ENCODE results near the gene GCNT4.

Gene GCNT4

GRCh38 chr5:75051217-75051751 lies 1.1 kb downstream of the GCNT4 start:
- DNase-seq (ENCODE audit: low read depth in 1 of 2, low spot score in 1 of 2) = no peak

- DNase-seq (ENCODE audit: low read depth in 1 of 2, low spot score in 1 of 2) = no peak
Observed at GRCh38 chr5:75050415-75050814, 1.9 kb downstream of the GCNT4 start.

GRCh38 chr5:75049456-75050351 lies 2.7 kb downstream of the GCNT4 start:
- peak; percentile 27 to 30 for DNase-seq (ENCODE audit: low read depth in 1 of 2, low spot score in 1 of 2)

DNA sequence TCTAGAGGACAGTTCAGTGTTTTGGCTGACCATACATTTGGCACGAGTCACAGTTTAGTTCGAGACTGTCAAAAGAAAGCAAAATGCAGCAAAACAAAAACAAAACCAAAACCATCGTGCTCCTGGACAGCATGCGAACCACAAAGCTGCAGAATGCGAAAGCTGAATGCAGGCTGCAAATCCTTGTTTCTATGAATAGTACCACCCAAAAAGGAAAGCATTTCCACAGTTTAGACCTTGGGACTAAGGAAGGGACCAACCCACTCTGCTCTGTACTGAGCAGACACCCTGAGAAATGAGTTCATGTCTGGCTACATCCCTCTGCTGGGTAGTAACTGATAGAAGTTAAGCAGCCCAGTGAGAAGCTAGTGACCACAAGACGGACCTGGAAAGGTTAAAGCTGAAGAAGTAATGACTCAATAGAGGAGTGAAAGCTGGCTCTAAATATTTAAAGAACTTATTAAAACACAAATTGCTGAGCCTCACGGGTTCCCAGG lies 3.9 kb downstream of the GCNT4 start:
- no peak for DNase-seq (ENCODE audit: low read depth in 1 of 2, low spot score in 1 of 2)

- DNase-seq (ENCODE audit: low read depth in 1 of 2, low spot score in 1 of 2) = no peak
Observed at GRCh38 chr5:75047356-75047755, 5.0 kb downstream of the GCNT4 start.

DNA sequence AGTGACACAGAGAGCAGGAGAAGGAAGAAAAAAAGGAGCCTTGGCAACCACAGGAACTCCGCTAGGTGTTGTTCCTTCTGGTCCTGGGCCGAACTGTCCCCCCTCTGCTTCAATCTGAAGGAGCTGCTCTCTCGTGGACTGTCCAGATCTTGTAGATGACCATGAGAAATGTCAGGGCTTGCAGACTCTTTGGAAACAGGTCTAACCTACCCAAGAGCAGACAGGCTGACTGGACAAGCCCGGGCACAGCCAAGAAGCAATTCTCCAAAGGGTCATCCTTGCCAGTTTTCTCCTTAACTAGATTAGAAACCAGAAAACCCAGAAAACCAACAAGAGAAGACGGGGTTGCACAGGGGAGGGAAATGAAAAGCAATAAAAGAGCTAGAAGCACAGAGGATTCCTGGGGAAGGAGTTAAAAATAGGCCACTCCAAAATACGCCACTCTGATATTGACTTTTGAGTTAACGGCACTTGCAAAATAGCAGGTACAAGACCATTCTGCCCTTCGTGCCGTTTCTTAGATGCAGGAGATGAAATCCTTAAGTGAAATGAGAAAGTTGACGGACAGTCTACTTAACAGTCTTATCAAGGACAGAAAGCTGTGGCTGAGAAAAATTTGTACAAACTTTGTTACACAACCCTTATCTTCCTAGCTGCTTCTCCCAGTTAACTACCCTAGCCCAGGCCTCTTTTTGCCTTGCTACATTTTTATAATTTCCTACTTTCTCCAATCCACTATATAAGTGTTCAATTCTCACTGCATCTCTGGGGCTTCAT lies 5.8 kb downstream of the GCNT4 start:
- DNase-seq (ENCODE audit: low read depth in 1 of 2, low spot score in 1 of 2) = no peak

- DNase-seq (ENCODE audit: low read depth in 1 of 2, low spot score in 1 of 2) = no peak
Observed at GRCh38 chr5:75045071-75045470, 7.3 kb downstream of the GCNT4 start.

DNA sequence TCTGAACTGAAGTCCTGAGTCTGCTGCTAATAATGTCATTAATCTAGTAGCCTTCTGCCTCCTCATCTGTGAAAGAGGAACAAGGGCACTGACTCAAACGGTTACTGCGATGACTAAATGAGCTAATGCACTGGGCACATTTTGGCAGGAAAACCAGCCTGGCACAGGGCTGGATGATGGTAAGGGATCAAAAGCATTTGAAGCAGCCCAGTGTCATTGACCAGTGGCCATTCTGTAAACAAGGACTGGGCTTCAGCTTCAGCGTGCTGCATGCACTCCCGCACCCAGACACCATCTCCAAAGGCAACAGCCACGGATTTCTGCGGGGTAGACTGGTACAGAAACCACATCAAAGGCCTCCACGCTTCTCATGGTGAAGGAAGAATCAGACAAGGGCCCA lies 8.0 kb downstream of the GCNT4 start:
- DNase-seq (ENCODE audit: low read depth in 1 of 2, low spot score in 1 of 2) = no peak

DNA sequence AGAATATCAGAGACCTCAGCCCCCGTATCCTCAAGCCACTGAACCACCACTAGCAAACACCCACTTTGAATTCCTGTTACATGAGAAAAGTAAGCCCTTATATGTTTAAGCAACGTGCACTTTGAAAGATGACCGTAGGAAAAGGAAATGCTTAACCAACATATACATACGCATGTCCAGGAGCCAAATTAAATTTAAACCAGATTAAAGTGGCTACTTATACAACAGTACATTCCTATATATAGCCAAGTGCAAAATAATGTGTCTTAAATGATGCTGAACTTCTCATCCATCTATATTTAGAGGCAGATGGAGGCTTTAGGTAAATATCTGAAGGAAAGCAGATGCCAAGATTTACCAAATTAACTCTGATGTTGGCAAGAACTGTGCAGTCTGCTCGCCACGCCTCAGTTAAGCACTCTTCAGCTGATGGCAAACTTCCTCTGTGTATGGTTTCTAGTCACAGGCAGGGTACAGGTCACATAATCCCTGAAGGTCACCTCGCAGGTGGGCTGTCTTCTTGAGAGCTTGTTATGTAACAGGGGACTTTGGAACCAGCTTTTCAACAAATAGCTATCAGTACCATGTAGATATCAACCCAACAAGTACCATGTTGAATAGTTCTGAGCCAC lies 8.6 kb downstream of the GCNT4 start:
- no peak for DNase-seq (ENCODE audit: low read depth in 1 of 2, low spot score in 1 of 2)

DNA sequence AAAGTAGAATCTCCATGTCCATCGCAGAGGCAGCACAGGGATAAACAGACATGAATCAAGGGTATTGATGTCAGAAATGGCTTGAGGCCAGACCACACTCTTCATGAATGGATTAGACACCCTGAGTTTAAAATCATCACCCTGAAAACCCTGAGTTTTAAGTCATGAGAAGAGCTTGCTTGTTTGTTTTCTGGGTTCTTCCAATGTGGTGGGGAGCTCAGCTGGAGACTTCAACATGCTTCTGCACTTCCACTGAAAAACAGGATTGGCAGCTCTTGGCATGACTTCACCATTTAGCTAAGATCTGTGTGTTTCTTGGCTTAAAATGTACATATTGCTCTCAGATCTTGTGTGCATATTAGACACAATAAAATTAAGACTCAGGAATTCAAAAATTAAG lies 9.8 kb downstream of the GCNT4 start:
- no peak for DNase-seq (ENCODE audit: low read depth in 1 of 2, low spot score in 1 of 2)

DNA sequence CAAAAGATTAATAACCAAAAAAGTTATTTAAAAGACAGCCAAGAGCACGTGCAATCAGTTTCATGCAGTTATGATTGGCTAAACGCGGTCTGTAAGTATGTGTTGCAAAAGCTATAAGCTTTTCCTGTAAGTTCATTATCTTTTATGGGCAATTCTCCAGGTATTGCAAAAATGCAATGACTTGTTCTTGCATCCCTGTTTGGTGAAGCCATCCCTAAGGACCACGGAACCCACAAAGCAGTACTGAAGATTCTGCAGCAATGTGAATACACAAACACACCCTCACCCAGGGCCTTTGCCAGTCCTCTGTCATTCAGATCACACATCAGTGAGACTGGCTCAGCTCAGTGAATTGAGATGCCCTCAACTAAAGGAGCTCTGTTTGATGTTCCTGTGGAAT lies 11.4 kb downstream of the GCNT4 start:
- no peak for DNase-seq (ENCODE audit: low read depth in 1 of 2, low spot score in 1 of 2)

GRCh38 chr5:75037106-75037505 lies 15.3 kb downstream of the GCNT4 start:
- DNase-seq (ENCODE audit: low read depth in 1 of 2, low spot score in 1 of 2) = no peak

DNA sequence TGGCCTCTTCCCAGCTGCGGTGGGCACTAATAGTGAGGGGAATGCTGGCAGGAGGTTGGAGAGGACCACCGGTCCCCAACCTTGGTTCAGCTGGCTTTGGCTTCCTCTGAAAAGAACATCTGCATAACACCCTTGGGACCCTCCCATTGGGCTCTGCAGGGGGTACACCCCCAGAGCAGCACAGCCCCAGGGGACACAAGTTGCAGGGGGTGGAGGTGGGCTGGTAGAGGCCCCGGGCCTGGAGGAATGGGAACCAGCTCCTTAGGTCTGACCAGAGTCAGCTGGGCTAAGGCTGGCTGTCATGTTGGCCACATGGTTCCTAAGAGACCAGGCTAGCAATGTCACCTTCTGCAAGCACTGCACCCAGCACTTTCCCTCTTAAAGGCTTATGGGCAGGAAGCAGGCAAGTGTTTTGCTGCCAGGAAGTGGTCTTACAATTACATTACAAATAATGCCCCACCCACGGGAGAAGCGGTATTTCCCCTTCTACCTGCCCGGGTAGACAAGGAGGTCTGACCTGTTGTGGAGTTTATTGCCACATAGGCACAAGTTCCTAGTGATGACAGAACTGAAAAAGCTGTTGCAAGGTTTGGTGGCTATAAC lies 18.1 kb downstream of the GCNT4 start:
- no peak for DNase-seq (ENCODE audit: low read depth in 1 of 2, low spot score in 1 of 2)

DNA sequence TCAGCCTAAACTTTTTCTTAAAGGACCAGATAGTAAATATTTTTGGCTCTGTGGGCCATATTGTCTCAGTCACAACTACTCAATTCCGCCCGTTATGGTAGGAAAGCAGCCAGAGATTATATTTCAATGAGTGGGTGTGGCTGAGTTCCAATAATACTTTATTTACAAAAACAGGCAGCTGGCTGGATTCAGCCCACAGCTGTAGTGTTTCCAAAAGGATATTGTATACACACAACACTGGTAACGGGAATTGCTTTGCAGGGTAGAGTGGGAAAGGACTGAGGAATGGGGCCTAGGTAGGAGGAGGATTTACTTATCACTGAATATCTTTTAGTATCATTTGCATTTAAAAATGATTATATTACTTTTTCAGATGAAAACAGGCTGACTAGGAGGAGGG lies 21.0 kb downstream of the GCNT4 start:
- no peak for DNase-seq (ENCODE audit: low read depth in 1 of 2, low spot score in 1 of 2)

GRCh38 chr5:75028090-75028489 lies 24.3 kb downstream of the GCNT4 start:
- DNase-seq (ENCODE audit: low read depth in 1 of 2, low spot score in 1 of 2) = no peak

DNA sequence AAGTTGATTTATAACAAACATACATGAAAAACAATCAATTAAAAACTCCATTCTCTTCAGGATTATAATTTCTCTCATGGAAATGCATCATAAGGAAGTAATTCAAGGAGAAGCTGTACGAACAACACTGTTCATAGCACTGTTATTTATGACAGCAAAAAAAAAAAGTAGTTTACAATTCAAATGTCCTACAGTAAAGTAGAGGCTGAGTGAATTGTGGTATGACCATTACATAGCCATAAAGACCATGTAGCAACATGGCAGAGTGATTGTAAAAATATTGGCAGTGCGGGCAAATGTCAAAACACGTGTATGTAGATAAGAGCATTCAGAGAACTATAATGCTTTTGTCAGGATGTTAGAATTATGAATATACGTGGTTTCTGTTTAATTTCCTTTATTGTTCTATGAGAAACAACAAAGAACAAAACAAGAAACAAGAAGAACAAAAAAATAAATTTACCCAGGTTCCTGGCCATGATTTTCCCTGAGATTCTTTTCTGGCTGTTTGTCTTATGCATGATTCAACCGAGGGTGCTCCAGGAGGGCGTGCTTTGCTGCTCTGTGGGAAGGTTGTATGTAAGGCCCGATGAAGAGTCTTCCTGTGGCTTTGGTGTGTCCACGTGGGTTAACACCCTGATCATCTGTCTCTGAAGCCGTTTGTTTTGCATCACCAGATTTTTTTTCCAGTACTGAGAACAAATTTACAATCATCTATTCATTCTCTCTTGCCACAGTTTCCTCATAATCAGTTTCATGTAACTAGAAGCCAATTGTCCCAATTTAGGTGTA lies 28.8 kb downstream of the GCNT4 start:
- DNase-seq (ENCODE audit: low read depth in 1 of 2, low spot score in 1 of 2) = no peak

- no peak for DNase-seq (ENCODE audit: low read depth in 1 of 2, low spot score in 1 of 2)
Observed at GRCh38 chr5:75021800-75022199, 30.6 kb downstream of the GCNT4 start.

GRCh38 chr5:75021219-75021618 lies 31.1 kb downstream of the GCNT4 start:
- no peak for DNase-seq (ENCODE audit: low read depth in 1 of 2, low spot score in 1 of 2)

- DNase-seq (ENCODE audit: low read depth in 1 of 2, low spot score in 1 of 2) = no peak
Observed at GRCh38 chr5:75020016-75020656, 32.2 kb downstream of the GCNT4 start.

All from activated T-helper 1 cell treated with anti-CD3 and anti-CD28 coated beads, Interleukin-2, amount 50 U/mL, for 16 hours (primary cell).